CD4-positive, CD25-positive, alpha-beta regulatory T cell (primary cell): ENCODE measurements around the gene CDIP1. TPM values are rescaled to one million over a fixed set of nuclear protein-coding genes. Genes with fewer than 3 reads are reported as not detected.

ENCODE experiments used
- ATAC-seq, 2 donors: fragments of 150-1000 bp; cut with Tn5 transposase; one replicate each; pipeline ENCODE4 v1.10.0; 2021; ENCODE audit warnings: low read depth in 2 of 2, moderate number of reproducible peaks in 2 of 2, moderate library complexity in 1 of 2
- DNase-seq, 3 donors: peaks; one replicate each; pipeline versions ENCODE4 v3.0.0 to v3.0.0-alpha.2; 2012 to 2022; ENCODE audit warnings: mixed read lengths in 1 of 3
- H3K27ac ChIP-seq: one replicate; pipeline ENCODE4 v1.7.0; 2013; ENCODE audit warnings: mild to moderate bottlenecking, low read length; ENCODE audit not compliant: insufficient read depth, poor library complexity, severe bottlenecking
- H3K27me3 ChIP-seq: one replicate; pipeline ENCODE4 v1.7.0; 2013; ENCODE audit warnings: low read length; ENCODE audit not compliant: control insufficient read depth, insufficient read depth
- H3K36me3 ChIP-seq: one replicate; pipeline ENCODE4 v1.7.0; 2013; ENCODE audit warnings: mild to moderate bottlenecking, low read length, moderate library complexity; ENCODE audit not compliant: control insufficient read depth, insufficient read depth
- H3K4me1 ChIP-seq: 2 replicates; pipeline ENCODE4 v1.7.0; 2013; ENCODE audit warnings: mild to moderate bottlenecking, low read length; ENCODE audit not compliant: insufficient read depth, control insufficient read depth, poor library complexity, severe bottlenecking
- H3K4me3 ChIP-seq: one replicate; pipeline ENCODE4 v1.7.0; 2013; ENCODE audit warnings: low read depth, mild to moderate bottlenecking, low read length, moderate library complexity
- H3K9me3 ChIP-seq, 2 experiments: 1 replicate in 1 of 2; 2 replicates in 1 of 2; pipeline ENCODE4 v1.7.0; 2013; ENCODE audit warnings: low read length in 2 of 2, mild to moderate bottlenecking in 1 of 2, moderate library complexity in 1 of 2; ENCODE audit not compliant: control insufficient read depth in 2 of 2
- H3K27ac Mint-ChIP-seq, 3 donors: one replicate each; pipeline ENCODE4 v1.8.0; 2020 to 2022; ENCODE audit warnings: mild to moderate bottlenecking in 3 of 3, mixed read lengths in 3 of 3, moderate library complexity in 2 of 3
- H3K27me3 Mint-ChIP-seq: one replicate; pipeline ENCODE4 v1.8.0; 2022; ENCODE audit warnings: mild to moderate bottlenecking, mixed read lengths
- H3K36me3 Mint-ChIP-seq: one replicate; pipeline ENCODE4 v1.8.0; 2020; ENCODE audit warnings: mixed read lengths
- H3K4me1 Mint-ChIP-seq, 4 donors: one replicate each; pipeline ENCODE4 v1.8.0; 2020 to 2022; ENCODE audit warnings: mixed read lengths in 4 of 4, mild to moderate bottlenecking in 1 of 4
- H3K4me3 Mint-ChIP-seq, 4 donors: one replicate each; pipeline ENCODE4 v1.8.0; 2020 to 2022; ENCODE audit warnings: mild to moderate bottlenecking in 4 of 4, mixed read lengths in 4 of 4, moderate library complexity in 3 of 4
- H3K9me3 Mint-ChIP-seq, 7 donors: one replicate each; pipeline ENCODE4 v1.8.0; 2020 to 2022; ENCODE audit warnings: mixed read lengths in 7 of 7, mild to moderate bottlenecking in 3 of 7, moderate library complexity in 2 of 7
- polyA plus RNA-seq, 4 donors: library from polyadenylated mRNA; unstranded; fragments of 300-500 nt; fragmentation: Illumina TruSeq; gene quantifications; one replicate each; pipeline ENCODE4 v1.2.3, GENCODE V29; 2021
- total RNA-seq: library from RNA; stranded (reverse); gene quantifications from one replicate; pipeline ENCODE4 v1.2.3, GENCODE V29; 2022

Gene CDIP1
- total and polyA plus RNA-seq, 5 donors from 2014 or later, result 16.4 to 29.8 (median 21.4) TPM

- no peaks in the 10 kb centered on the region for H3K27me3 ChIP-seq
- Mint-ChIP-seq H3K4me3 (no peak overlapping the region), H3K27me3 (peaks cover 15% of the 10 kb centered on the region), H3K9me3 (no peaks in the 10 kb centered on the region), H3K36me3 (no peaks in the 10 kb centered on the region), H3K27ac (no peak overlapping the region), H3K4me1 (no peaks in the 10 kb centered on the region)
- H3K4me1 ChIP-seq, result no peaks in the 10 kb centered on the region
- no peak for DNase-seq
- no peaks in the 10 kb centered on the region for H3K9me3 ChIP-seq
- no peaks in the 10 kb centered on the region for H3K36me3 ChIP-seq
- H3K4me3 ChIP-seq, result no peak overlapping the region
- no peak for ATAC-seq
- no peak overlapping the region for H3K27ac ChIP-seq
Observed at GRCh38 chr16:4556580-4556979, 18.0 kb upstream of the CDIP1 start.

GRCh38 chr16:4556112-4556511 lies 17.5 kb upstream of the CDIP1 start, which contains the start of gene C16orf96:
Gene C16orf96 (plus strand): TSS chr16:4556340. CDS start chr16:4556490, 150 bp downstream.
- DNase-seq, result no peak
- Mint-ChIP-seq H3K4me1 (no peaks in the 10 kb centered on the region), H3K4me3 (no peak within 1 kb of the TSS), H3K9me3 (no peaks in the 10 kb centered on the region), H3K27ac (no peak within 1 kb of the TSS), H3K27me3 (peaks cover 15% of the 10 kb centered on the region), H3K36me3 (no peaks in the 10 kb centered on the region)
- no peak for ATAC-seq
- Histone ChIP-seq H3K4me1 (no peaks in the 10 kb centered on the region), H3K4me3 (no peak within 1 kb of the TSS), H3K9me3 (no peaks in the 10 kb centered on the region), H3K27me3 (no peaks in the 10 kb centered on the region), H3K27ac (no peak within 1 kb of the TSS), H3K36me3 (no peaks in the 10 kb centered on the region)

GRCh38 chr16:4552541-4552940 lies 14.0 kb upstream of the CDIP1 start:
- Mint-ChIP-seq H3K27ac (no peak overlapping the region), H3K4me1 (peaks cover 0 to 6% (median 4%) of the 10 kb centered on the region in 4 donors)

GRCh38 chr16:4550591-4550990 lies 12.0 kb upstream of the CDIP1 start:
- H3K36me3 Mint-ChIP-seq, result no peaks in the 10 kb centered on the region
- no peak overlapping the region for H3K4me3 ChIP-seq
- H3K4me1 Mint-ChIP-seq, result peaks cover under 1 to 6% (median 4%) of the 10 kb centered on the region in 4 donors
- no peak overlapping the region for H3K4me3 Mint-ChIP-seq
- no peaks in the 10 kb centered on the region for H3K9me3 Mint-ChIP-seq
- no peak overlapping the region for H3K27ac ChIP-seq
- no peaks in the 10 kb centered on the region for H3K27me3 ChIP-seq
- H3K4me1 ChIP-seq, result peaks cover 9% of the 10 kb centered on the region
- DNase-seq, result no peak
- peaks cover 17% of the 10 kb centered on the region for H3K27me3 Mint-ChIP-seq
- peak overlapping the region in 1 of 3 donors; percentile 65 for H3K27ac Mint-ChIP-seq
- no peak for ATAC-seq
- no peaks in the 10 kb centered on the region for H3K9me3 ChIP-seq
- no peaks in the 10 kb centered on the region for H3K36me3 ChIP-seq

More at GRCh38 chr16:4552541-4552940, 14.0 kb upstream of the CDIP1 start:
- H3K4me3 Mint-ChIP-seq, result no peak overlapping the region
- H3K4me1 ChIP-seq, result peaks cover 9% of the 10 kb centered on the region
- DNase-seq (no peak), ATAC-seq (no peak)
- H3K4me3 ChIP-seq, result no peak overlapping the region
- no peaks in the 10 kb centered on the region for H3K36me3 ChIP-seq
- no peaks in the 10 kb centered on the region for H3K9me3 Mint-ChIP-seq
- H3K27ac ChIP-seq, result no peak overlapping the region
- H3K36me3 Mint-ChIP-seq, result no peaks in the 10 kb centered on the region
- H3K9me3 ChIP-seq, result no peaks in the 10 kb centered on the region
- H3K27me3 Mint-ChIP-seq, result peaks cover 17% of the 10 kb centered on the region
- H3K27me3 ChIP-seq, result no peaks in the 10 kb centered on the region

- peaks cover 9% of the 10 kb centered on the region for H3K4me1 ChIP-seq
- ATAC-seq, result no peak
- DNase-seq, result no peak
- no peak overlapping the region for H3K27ac Mint-ChIP-seq
- no peaks in the 10 kb centered on the region for H3K36me3 Mint-ChIP-seq
- H3K9me3 Mint-ChIP-seq, result no peaks in the 10 kb centered on the region
- H3K36me3 ChIP-seq, result no peaks in the 10 kb centered on the region
- H3K4me3 Mint-ChIP-seq, result no peak overlapping the region
- peaks cover 3 to 6% (median 5%) of the 10 kb centered on the region in 4 donors for H3K4me1 Mint-ChIP-seq
- H3K27me3 ChIP-seq, result no peaks in the 10 kb centered on the region
- H3K27ac ChIP-seq, result no peak overlapping the region
- no peaks in the 10 kb centered on the region for H3K9me3 ChIP-seq
- peaks cover 15% of the 10 kb centered on the region for H3K27me3 Mint-ChIP-seq
- no peak overlapping the region for H3K4me3 ChIP-seq
Observed at GRCh38 chr16:4548124-4548523, 9.6 kb upstream of the CDIP1 start.

- Histone ChIP-seq H3K4me3 (no peak overlapping the region), H3K27ac (no peak overlapping the region), H3K27me3 (no peaks in the 10 kb centered on the region), H3K36me3 (no peaks in the 10 kb centered on the region), H3K9me3 (peaks cover 0 to 2% of the 10 kb centered on the region in 2 experiments), H3K4me1 (peaks cover 9% of the 10 kb centered on the region)
- Mint-ChIP-seq H3K27ac (no peak overlapping the region), H3K27me3 (peaks cover 4% of the 10 kb centered on the region), H3K4me1 (peaks cover 3 to 10% (median 6%) of the 10 kb centered on the region in 4 donors), H3K36me3 (no peaks in the 10 kb centered on the region), H3K4me3 (no peak overlapping the region), H3K9me3 (peaks cover 0 to 4% (median 0%) of the 10 kb centered on the region in 7 donors)
- no peak for ATAC-seq
- no peak for DNase-seq
Observed at GRCh38 chr16:4544473-4544872, 5.9 kb upstream of the CDIP1 start.

GRCh38 chr16:4539716-4540284 lies 1.2 kb upstream of the CDIP1 start:
- H3K9me3 Mint-ChIP-seq, result peaks cover 0 to 4% (median 0%) of the 10 kb centered on the region in 7 donors
- peaks cover 14 to 33% (median 20%) of the 10 kb centered on the region in 4 donors for H3K4me1 Mint-ChIP-seq
- H3K36me3 Mint-ChIP-seq, result peaks cover 4% of the 10 kb centered on the region
- Histone ChIP-seq H3K9me3 (peaks cover 2 to 6% of the 10 kb centered on the region in 2 experiments), H3K27ac (no peak overlapping the region), H3K36me3 (no peaks in the 10 kb centered on the region), H3K27me3 (no peaks in the 10 kb centered on the region), H3K4me1 (peaks cover 25% of the 10 kb centered on the region), H3K4me3 (no peak overlapping the region)
- H3K27ac Mint-ChIP-seq, result peak overlapping the region; percentile 24 to 76 (median 60)
- peak overlapping the region; percentile 22 to 67 (median 47) for H3K4me3 Mint-ChIP-seq
- ATAC-seq (no peak), DNase-seq (no peak)
- H3K27me3 Mint-ChIP-seq, result peaks cover 3% of the 10 kb centered on the region
